WTC11 (cell line): ENCODE measurements around the gene CST1. TPM values are rescaled to one million over a fixed set of nuclear protein-coding genes. Genes with fewer than 3 reads are reported as not detected.
A peak's percentile ranks its signal among the peaks of the same experiment; 100 is the strongest.

Experiments used
- ATAC-seq: fragments of 200-7000 bp; cut with Tn5 transposase; 2 replicates; pipeline ENCODE4 v1.10.0; 2021; ENCODE audit warnings: mild to moderate bottlenecking, moderate library complexity
- CTCF ChIA-PET: fragments of 300-600 bp; sonication (Branson Sonifier 250); formaldehyde crosslinking; loops from one replicate; lab custom pipeline; 2021; ENCODE audit warnings: antibody characterized with exemption; lab: Charles Lee
- POLR2A ChIA-PET: fragments of 350-600 bp; sonication (Branson Sonifier 250); formaldehyde crosslinking; loops from one replicate; lab custom pipeline; 2021; ENCODE audit warnings: antibody characterized with exemption; lab: Charles Lee
- DNase-seq: peaks from one replicate; pipeline ENCODE4 v3.0.0; 2021; ENCODE audit warnings: low spot score
- H3K27ac Mint-ChIP-seq: 2 replicates; pipeline ENCODE4 v1.8.0; 2021; ENCODE audit warnings: mixed read lengths
- H3K27me3 Mint-ChIP-seq: 2 replicates; pipeline ENCODE4 v1.8.0; 2021; ENCODE audit warnings: low read depth, mild to moderate bottlenecking, moderate library complexity, mixed read lengths
- H3K36me3 Mint-ChIP-seq: 2 replicates; pipeline ENCODE4 v1.8.0; 2021; ENCODE audit warnings: mixed read lengths
- H3K4me1 Mint-ChIP-seq: 2 replicates; pipeline ENCODE4 v1.8.0; 2022; ENCODE audit warnings: mixed read lengths
- H3K4me3 Mint-ChIP-seq: 2 replicates; pipeline ENCODE4 v1.8.0; 2021; ENCODE audit warnings: mild to moderate bottlenecking, moderate library complexity, mixed read lengths
- H3K9me3 Mint-ChIP-seq: 2 replicates; pipeline ENCODE4 v1.8.0; 2021; ENCODE audit warnings: mixed read lengths
- ATF1 ChIP-seq: sonication (generic); formaldehyde crosslinking; IDR thresholded peaks from 2 replicates; pipeline ENCODE4 v1.8.1; 2023; ENCODE audit warnings: mild to moderate bottlenecking, moderate library complexity, missing genetic modification reagents
- ETV6 ChIP-seq: sonication (generic); formaldehyde crosslinking; IDR thresholded peaks from 2 replicates; pipeline ENCODE4 v1.8.1; 2022; ENCODE audit warnings: mild to moderate bottlenecking, missing genetic modification reagents
- NFYB ChIP-seq: sonication (generic); formaldehyde crosslinking; conservative IDR thresholded peaks from 2 replicates; pipeline ENCODE4 v1.8.0; 2022; ENCODE audit warnings: low read depth, missing genetic modification reagents
- NR1H2 ChIP-seq: sonication (generic); formaldehyde crosslinking; IDR thresholded peaks from 2 replicates; pipeline ENCODE4 v1.9.0; 2021; ENCODE audit warnings: mild to moderate bottlenecking, moderate library complexity, missing genetic modification reagents
- TP53 ChIP-seq: sonication (generic); formaldehyde crosslinking; IDR thresholded peaks from 2 replicates; pipeline ENCODE4 v1.8.1; 2023; ENCODE audit warnings: mild to moderate bottlenecking, missing genetic modification reagents
- ZBTB21 ChIP-seq: sonication (generic); formaldehyde crosslinking; IDR thresholded peaks from 2 replicates; pipeline ENCODE4 v1.8.1; 2023; ENCODE audit warnings: mild to moderate bottlenecking, missing genetic modification reagents, borderline replicate concordance
- total RNA-seq: library from RNA; stranded (reverse); gene quantifications from 3 replicates; pipeline ENCODE4 v1.2.3, GENCODE V29; 2021
- TF ChIP-seq, protein P1 (sequence below): sonication (generic); formaldehyde crosslinking; IDR thresholded peaks from 2 replicates; pipeline ENCODE4 v1.8.1; 2023; ENCODE audit warnings: mild to moderate bottlenecking, missing genetic modification reagents, borderline replicate concordance
- TF ChIP-seq, protein P2 (sequence below): sonication (generic); formaldehyde crosslinking; conservative IDR thresholded peaks from 2 replicates; pipeline ENCODE4 v1.8.1; 2022; ENCODE audit warnings: mild to moderate bottlenecking, missing genetic modification reagents
- TF ChIP-seq, protein P3 (sequence below): fragments of 200-600 bp; IDR thresholded peaks from 2 replicates; pipeline ENCODE4 v1.8.0; 2022; ENCODE audit warnings: antibody characterized with exemption
- TF ChIP-seq, protein P4 (sequence below): sonication (generic); formaldehyde crosslinking; IDR thresholded peaks from 2 replicates; pipeline ENCODE4 v1.8.1; 2023; ENCODE audit warnings: mild to moderate bottlenecking, missing genetic modification reagents, moderate library complexity
- TF ChIP-seq, protein P5 (sequence below): fragments of 250-450 bp; sonication (Bioruptor Pico); IDR thresholded peaks from 2 replicates; pipeline ENCODE4 v1.9.0; 2021; ENCODE audit warnings: moderate library complexity, mild to moderate bottlenecking, inconsistent platforms, borderline replicate concordance
- TF ChIP-seq, protein P6 (sequence below): fragments of 250-450 bp; sonication (Bioruptor Pico); IDR thresholded peaks from 2 replicates; pipeline ENCODE4 v1.9.0; 2021; ENCODE audit warnings: mild to moderate bottlenecking
- TF ChIP-seq, protein P7 (sequence below): fragments of 250-450 bp; sonication (Bioruptor Pico); IDR thresholded peaks from 2 replicates; pipeline ENCODE4 v1.8.0; 2021; ENCODE audit warnings: mild to moderate bottlenecking

The CST1 gene
- total RNA-seq, 1 experiment from 2014 or later, result 4.5 TPM

DNA sequence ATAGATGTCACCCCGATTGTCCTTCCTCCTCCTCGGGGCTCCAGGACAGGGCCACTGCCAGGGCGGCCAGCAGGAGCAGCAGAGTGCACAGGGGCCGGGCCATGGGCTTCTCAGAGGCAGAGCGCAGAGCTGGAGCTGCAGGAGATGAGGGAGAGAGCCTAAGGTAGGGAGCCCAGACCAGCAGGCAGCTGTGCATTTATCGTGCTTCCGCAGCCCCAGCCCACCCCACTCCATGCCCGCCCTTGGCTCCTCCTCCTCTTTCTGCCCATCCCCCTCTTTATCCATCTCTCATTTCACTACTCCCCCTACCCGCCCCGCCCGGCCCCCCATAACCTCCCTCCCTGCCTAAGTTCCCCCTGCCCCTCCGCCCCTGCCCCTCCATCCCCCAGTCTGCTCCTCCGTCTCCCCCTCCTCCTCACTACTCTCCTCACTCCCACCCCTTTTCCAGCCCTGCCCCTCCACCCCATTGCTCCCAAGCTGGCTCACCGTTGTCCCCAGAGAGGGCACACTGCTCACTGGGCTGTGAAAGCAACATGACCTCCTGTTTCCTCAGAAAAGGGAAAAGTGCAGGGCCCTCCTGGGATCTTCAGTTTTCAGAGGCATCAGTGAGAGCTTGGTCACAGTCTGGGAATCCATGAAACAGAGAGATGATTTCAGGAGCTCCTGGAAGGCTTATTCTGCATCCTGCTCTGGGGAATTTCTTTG lies 25.5 kb upstream of the CST1 start:
- H3K4me1 Mint-ChIP-seq, result peaks cover 10% of the 10 kb centered on the region
- no peaks in the 10 kb centered on the region for H3K9me3 Mint-ChIP-seq
- H3K27ac Mint-ChIP-seq, result no peak overlapping the region
- no peak overlapping the region for H3K4me3 Mint-ChIP-seq
- TF ChIP-seq, protein P1, sequence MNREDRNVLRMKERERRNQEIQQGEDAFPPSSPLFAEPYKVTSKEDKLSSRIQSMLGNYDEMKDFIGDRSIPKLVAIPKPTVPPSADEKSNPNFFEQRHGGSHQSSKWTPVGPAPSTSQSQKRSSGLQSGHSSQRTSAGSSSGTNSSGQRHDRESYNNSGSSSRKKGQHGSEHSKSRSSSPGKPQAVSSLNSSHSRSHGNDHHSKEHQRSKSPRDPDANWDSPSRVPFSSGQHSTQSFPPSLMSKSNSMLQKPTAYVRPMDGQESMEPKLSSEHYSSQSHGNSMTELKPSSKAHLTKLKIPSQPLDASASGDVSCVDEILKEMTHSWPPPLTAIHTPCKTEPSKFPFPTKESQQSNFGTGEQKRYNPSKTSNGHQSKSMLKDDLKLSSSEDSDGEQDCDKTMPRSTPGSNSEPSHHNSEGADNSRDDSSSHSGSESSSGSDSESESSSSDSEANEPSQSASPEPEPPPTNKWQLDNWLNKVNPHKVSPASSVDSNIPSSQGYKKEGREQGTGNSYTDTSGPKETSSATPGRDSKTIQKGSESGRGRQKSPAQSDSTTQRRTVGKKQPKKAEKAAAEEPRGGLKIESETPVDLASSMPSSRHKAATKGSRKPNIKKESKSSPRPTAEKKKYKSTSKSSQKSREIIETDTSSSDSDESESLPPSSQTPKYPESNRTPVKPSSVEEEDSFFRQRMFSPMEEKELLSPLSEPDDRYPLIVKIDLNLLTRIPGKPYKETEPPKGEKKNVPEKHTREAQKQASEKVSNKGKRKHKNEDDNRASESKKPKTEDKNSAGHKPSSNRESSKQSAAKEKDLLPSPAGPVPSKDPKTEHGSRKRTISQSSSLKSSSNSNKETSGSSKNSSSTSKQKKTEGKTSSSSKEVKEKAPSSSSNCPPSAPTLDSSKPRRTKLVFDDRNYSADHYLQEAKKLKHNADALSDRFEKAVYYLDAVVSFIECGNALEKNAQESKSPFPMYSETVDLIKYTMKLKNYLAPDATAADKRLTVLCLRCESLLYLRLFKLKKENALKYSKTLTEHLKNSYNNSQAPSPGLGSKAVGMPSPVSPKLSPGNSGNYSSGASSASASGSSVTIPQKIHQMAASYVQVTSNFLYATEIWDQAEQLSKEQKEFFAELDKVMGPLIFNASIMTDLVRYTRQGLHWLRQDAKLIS, result no peak
- TF ChIP-seq TP53 (CRISPR knock-in tag) (no peak), ZBTB21 (no peak), NR1H2 (CRISPR knock-in tag) (no peak)
- TF ChIP-seq, protein P2, sequence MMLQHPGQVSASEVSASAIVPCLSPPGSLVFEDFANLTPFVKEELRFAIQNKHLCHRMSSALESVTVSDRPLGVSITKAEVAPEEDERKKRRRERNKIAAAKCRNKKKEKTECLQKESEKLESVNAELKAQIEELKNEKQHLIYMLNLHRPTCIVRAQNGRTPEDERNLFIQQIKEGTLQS, result no peak
- DNase-seq, result peak; percentile 54
- no peaks in the 10 kb centered on the region for H3K36me3 Mint-ChIP-seq
- peaks cover 45% of the 10 kb centered on the region for H3K27me3 Mint-ChIP-seq
- CTCF ChIA-PET, result interaction anchor here (0.6 to 3.1 kb wide), 6 partner anchors 10 to 355 kb away, joined by 3 to 15 read pairs (median 4); no protein-coding TSS in a partner anchor
- ATAC-seq, result peak; percentile 93
- POLR2A ChIA-PET, result no interaction called here

DNA sequence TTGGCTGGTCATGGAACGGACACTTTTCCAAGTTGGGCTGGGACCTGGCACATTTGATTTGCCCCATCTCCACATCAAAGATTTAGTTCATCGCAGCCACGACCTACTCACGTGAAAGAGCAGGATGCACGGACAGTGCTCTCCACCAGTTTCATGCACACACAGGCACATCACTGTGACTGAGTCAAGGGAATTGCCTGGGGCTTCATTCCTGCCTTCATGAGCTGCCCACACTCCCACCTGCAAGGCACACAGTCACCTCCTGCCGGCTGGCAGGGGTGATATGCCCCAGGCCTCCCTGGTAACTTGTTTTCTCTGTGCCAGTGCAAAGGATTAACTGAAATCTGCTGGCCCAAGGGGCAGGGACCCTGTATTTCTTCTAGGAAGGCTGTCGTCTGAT lies 23.3 kb upstream of the CST1 start:
- Mint-ChIP-seq H3K4me3 (no peak overlapping the region), H3K36me3 (no peaks in the 10 kb centered on the region), H3K4me1 (peaks cover 10% of the 10 kb centered on the region), H3K27ac (no peak overlapping the region), H3K27me3 (peaks cover 66% of the 10 kb centered on the region)
- no peak for DNase-seq
- POLR2A ChIA-PET, result no interaction called here
- CTCF ChIA-PET, result no interaction called here
- ATAC-seq, result no peak
- no peak for TF ChIP-seq ATF1 (CRISPR knock-in tag)
- TF ChIP-seq, protein P3, sequence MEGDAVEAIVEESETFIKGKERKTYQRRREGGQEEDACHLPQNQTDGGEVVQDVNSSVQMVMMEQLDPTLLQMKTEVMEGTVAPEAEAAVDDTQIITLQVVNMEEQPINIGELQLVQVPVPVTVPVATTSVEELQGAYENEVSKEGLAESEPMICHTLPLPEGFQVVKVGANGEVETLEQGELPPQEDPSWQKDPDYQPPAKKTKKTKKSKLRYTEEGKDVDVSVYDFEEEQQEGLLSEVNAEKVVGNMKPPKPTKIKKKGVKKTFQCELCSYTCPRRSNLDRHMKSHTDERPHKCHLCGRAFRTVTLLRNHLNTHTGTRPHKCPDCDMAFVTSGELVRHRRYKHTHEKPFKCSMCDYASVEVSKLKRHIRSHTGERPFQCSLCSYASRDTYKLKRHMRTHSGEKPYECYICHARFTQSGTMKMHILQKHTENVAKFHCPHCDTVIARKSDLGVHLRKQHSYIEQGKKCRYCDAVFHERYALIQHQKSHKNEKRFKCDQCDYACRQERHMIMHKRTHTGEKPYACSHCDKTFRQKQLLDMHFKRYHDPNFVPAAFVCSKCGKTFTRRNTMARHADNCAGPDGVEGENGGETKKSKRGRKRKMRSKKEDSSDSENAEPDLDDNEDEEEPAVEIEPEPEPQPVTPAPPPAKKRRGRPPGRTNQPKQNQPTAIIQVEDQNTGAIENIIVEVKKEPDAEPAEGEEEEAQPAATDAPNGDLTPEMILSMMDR, result no peak
- no peak for TF ChIP-seq NFYB (CRISPR knock-in tag)
- TF ChIP-seq ETV6 (CRISPR knock-in tag), result no peak
- TF ChIP-seq, protein P4, sequence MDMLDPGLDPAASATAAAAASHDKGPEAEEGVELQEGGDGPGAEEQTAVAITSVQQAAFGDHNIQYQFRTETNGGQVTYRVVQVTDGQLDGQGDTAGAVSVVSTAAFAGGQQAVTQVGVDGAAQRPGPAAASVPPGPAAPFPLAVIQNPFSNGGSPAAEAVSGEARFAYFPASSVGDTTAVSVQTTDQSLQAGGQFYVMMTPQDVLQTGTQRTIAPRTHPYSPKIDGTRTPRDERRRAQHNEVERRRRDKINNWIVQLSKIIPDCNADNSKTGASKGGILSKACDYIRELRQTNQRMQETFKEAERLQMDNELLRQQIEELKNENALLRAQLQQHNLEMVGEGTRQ (CRISPR knock-in tag), result no peak
- TF ChIP-seq, all 79 proteins: peak for 0
- H3K9me3 Mint-ChIP-seq, result no peaks in the 10 kb centered on the region

DNA sequence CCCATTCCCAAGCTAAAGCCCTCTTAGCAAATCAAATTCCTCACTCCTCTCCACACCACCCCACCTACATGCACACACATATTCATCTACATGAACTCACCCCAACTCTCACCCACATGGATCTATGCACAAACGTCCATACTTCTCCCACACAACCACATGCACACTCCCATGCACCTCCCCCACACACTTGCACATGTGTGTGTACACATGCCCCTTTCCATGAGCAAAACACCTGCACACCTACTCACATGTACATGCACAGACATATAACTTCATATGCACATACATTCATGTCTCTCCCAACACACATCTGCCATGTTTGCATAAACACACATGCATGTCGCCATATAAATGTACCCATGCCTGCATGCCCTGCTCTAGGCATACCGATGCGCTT lies 22.8 kb upstream of the CST1 start:
- DNase-seq (no peak), ATAC-seq (no peak)
- TF ChIP-seq, protein P5, sequence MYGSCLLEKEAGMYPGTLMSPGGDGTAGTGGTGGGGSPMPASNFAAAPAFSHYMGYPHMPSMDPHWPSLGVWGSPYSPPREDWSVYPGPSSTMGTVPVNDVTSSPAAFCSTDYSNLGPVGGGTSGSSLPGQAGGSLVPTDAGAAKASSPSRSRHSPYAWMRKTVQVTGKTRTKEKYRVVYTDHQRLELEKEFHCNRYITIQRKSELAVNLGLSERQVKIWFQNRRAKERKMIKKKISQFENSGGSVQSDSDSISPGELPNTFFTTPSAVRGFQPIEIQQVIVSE (CRISPR knock-in tag), result no peak
- TF ChIP-seq, protein P6, sequence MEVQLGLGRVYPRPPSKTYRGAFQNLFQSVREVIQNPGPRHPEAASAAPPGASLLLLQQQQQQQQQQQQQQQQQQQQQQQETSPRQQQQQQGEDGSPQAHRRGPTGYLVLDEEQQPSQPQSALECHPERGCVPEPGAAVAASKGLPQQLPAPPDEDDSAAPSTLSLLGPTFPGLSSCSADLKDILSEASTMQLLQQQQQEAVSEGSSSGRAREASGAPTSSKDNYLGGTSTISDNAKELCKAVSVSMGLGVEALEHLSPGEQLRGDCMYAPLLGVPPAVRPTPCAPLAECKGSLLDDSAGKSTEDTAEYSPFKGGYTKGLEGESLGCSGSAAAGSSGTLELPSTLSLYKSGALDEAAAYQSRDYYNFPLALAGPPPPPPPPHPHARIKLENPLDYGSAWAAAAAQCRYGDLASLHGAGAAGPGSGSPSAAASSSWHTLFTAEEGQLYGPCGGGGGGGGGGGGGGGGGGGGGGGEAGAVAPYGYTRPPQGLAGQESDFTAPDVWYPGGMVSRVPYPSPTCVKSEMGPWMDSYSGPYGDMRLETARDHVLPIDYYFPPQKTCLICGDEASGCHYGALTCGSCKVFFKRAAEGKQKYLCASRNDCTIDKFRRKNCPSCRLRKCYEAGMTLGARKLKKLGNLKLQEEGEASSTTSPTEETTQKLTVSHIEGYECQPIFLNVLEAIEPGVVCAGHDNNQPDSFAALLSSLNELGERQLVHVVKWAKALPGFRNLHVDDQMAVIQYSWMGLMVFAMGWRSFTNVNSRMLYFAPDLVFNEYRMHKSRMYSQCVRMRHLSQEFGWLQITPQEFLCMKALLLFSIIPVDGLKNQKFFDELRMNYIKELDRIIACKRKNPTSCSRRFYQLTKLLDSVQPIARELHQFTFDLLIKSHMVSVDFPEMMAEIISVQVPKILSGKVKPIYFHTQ (CRISPR knock-in tag), result no peak
- TF ChIP-seq, protein P7, sequence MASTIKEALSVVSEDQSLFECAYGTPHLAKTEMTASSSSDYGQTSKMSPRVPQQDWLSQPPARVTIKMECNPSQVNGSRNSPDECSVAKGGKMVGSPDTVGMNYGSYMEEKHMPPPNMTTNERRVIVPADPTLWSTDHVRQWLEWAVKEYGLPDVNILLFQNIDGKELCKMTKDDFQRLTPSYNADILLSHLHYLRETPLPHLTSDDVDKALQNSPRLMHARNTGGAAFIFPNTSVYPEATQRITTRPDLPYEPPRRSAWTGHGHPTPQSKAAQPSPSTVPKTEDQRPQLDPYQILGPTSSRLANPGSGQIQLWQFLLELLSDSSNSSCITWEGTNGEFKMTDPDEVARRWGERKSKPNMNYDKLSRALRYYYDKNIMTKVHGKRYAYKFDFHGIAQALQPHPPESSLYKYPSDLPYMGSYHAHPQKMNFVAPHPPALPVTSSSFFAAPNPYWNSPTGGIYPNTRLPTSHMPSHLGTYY (CRISPR knock-in tag), result no peak
- Mint-ChIP-seq H3K4me3 (no peak overlapping the region), H3K27me3 (peaks cover 71% of the 10 kb centered on the region), H3K27ac (no peak overlapping the region), H3K9me3 (0 out of 2 replicates have a peak, but pooled peaks cover 3% of the 10 kb centered on the region), H3K4me1 (peaks cover 10% of the 10 kb centered on the region), H3K36me3 (no peaks in the 10 kb centered on the region)
- POLR2A ChIA-PET, result no interaction called here
- CTCF ChIA-PET, result no interaction called here
